ENCODE measurements around the gene OSCP1.

Gene OSCP1

GRCh38 chr1:36475910-36476604, 25.8 kb upstream of the OSCP1 start:
- TF ChIP-seq CTCF (IDR thresholded peaks at IDR 0.05; ENCODE audit: unreplicated experiment in 3 of 3), result no peak

GRCh38 chr1:36475341-36475740, 25.1 kb upstream of the OSCP1 start:
- H3K27ac Mint-ChIP-seq, result no peak overlapping the region
- TF ChIP-seq CTCF (IDR thresholded peaks at IDR 0.05; ENCODE audit: unreplicated experiment in 3 of 3), result no peak
- no peaks in the 10 kb centered on the region for H3K9me3 Mint-ChIP-seq
- no peaks in the 10 kb centered on the region for H3K27me3 Mint-ChIP-seq (ENCODE audit: low read depth)
- peaks cover 9% of the 10 kb centered on the region for H3K4me1 Mint-ChIP-seq
- H3K4me3 Mint-ChIP-seq, result no peak overlapping the region
- no peaks in the 10 kb centered on the region for H3K36me3 Mint-ChIP-seq (ENCODE audit: low read depth)

More at GRCh38 chr1:36475910-36476604, 25.8 kb upstream of the OSCP1 start:
- H3K36me3 Mint-ChIP-seq (ENCODE audit: low read depth), result no peaks in the 10 kb centered on the region
- no peak overlapping the region for H3K4me3 Mint-ChIP-seq
- H3K27me3 Mint-ChIP-seq (ENCODE audit: low read depth), result no peaks in the 10 kb centered on the region
- no peaks in the 10 kb centered on the region for H3K9me3 Mint-ChIP-seq
- peaks cover 9% of the 10 kb centered on the region for H3K4me1 Mint-ChIP-seq
- H3K27ac Mint-ChIP-seq, result no peak overlapping the region

DNA sequence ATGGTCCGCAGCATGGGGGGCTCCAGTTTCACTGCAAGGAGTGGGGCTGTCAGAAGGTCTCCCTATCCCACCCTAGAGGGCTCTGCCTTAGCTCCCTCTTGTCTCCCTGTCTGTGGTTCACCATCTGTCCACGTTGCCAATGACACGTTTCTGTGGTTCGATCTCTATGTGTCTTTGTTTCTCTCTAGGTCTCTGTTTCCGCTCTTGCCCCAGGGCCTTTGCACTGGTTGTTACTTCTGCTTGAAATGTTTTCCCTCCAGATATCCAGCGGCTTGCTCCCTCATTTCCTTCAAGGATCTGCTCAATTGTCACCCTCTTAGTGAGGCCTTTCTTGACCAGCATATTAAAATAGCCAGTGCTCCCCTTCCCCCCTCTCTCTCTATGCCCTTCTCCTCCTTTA, 22.4 kb upstream of the OSCP1 start:
- no peak for TF ChIP-seq CTCF (IDR thresholded peaks at IDR 0.05; ENCODE audit: unreplicated experiment in 3 of 3)
- Mint-ChIP-seq H3K36me3 (ENCODE audit: low read depth) (no peaks in the 10 kb centered on the region), H3K27ac (no peak overlapping the region), H3K27me3 (ENCODE audit: low read depth) (no peaks in the 10 kb centered on the region), H3K4me1 (peaks cover 9% of the 10 kb centered on the region), H3K4me3 (no peak overlapping the region), H3K9me3 (no peaks in the 10 kb centered on the region)

DNA sequence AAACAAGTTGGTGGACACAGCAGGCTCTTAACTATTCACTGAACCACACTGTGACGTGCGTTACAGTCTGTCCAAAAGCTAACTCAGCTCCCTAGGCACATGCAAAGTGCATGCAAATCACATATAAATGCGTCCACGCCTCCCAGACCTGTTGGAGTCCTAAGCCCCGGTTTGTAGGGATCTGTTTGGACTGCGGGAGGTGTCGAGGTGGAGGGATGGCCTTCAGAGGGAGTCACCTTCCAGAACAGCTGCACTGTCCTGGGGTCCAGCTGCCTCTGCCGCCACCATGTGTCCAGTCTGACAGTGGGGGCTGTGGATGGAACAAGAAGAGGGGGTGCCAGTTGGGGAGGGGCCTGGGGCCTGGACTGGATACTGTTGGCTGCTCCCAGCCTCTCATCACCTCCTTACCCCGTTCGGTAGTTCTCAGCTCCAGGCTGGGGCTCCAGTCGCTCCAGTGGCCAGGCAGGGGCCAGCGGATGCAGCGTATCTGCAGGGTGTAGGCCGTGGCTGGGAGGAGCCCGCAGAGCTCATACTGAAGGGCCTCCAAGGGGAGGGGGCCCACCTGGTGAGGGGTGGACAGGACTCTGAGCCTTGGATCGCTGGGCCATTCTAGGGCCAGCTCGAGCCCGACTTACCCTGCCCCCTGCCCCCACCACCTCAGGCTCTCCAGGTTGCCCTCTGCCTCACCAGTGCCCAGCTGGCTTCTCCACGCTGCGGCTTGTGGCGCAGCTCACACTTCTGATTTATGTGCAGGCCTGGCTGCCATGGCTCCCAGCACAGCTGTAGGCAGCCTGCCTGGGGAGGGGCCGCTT, 21.8 kb upstream of the OSCP1 start:
- Mint-ChIP-seq H3K9me3 (no peaks in the 10 kb centered on the region), H3K27me3 (ENCODE audit: low read depth) (no peaks in the 10 kb centered on the region), H3K36me3 (ENCODE audit: low read depth) (no peaks in the 10 kb centered on the region), H3K4me3 (no peak overlapping the region), H3K4me1 (peaks cover 9% of the 10 kb centered on the region), H3K27ac (peak overlapping the region in 1 of 3 experiments; percentile 15)
- TF ChIP-seq CTCF (IDR thresholded peaks at IDR 0.05; ENCODE audit: unreplicated experiment in 3 of 3), result no peak

DNA sequence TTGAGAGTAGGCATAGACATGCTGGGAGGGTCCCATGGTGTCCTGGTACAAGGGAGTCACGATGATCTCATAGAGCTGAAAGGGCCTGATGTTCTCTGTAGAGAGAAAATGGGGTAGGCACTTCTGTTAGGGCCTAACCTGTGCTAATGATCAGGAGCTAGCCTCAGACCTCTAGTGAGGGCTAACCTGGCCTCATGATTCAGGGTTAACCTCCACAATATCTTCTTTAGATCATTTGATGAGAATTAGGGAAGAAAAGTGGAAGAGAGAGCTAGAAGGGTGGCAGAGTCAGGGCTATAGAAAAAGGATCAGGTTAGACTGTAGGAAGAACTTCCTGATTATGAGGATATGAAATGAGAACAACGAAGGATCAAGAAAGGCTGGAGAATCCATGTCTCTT, 18.9 kb upstream of the OSCP1 start:
- H3K9me3 Mint-ChIP-seq, result no peaks in the 10 kb centered on the region
- H3K27me3 Mint-ChIP-seq (ENCODE audit: low read depth), result no peaks in the 10 kb centered on the region
- no peaks in the 10 kb centered on the region for H3K36me3 Mint-ChIP-seq (ENCODE audit: low read depth)
- H3K4me1 Mint-ChIP-seq, result peaks cover 24% of the 10 kb centered on the region
- no peak overlapping the region for H3K27ac Mint-ChIP-seq
- H3K4me3 Mint-ChIP-seq, result no peak overlapping the region
- no peak for TF ChIP-seq CTCF (IDR thresholded peaks at IDR 0.05; ENCODE audit: unreplicated experiment in 3 of 3)

Data from nephron (organoid).